HepG2 (cell line): Measurements from ENCODE around the gene TRPM5. TPM values are rescaled to one million over a fixed set of nuclear protein-coding genes. Genes with fewer than 3 reads are reported as not detected.

Experiments used
- ADNP ChIP-seq: sonication (generic); formaldehyde crosslinking; IDR thresholded peaks from 2 replicates; pipeline ENCODE4 v1.4.0; 2020; ENCODE audit warnings: missing genetic modification reagents
- BRD4 ChIP-seq: sonication (generic); formaldehyde crosslinking; IDR thresholded peaks from 2 replicates; pipeline ENCODE4 v1.4.0; 2020; ENCODE audit warnings: missing genetic modification reagents
- CCDC6 ChIP-seq: sonication (generic); formaldehyde crosslinking; IDR thresholded peaks from 2 replicates; pipeline ENCODE4 v1.8.1; 2022; ENCODE audit warnings: mild to moderate bottlenecking, missing genetic modification reagents, moderate library complexity
- GPN1 ChIP-seq: sonication (generic); formaldehyde crosslinking; IDR thresholded peaks from 2 replicates; pipeline ENCODE4 v1.5.1; 2020; ENCODE audit warnings: missing genetic modification reagents, borderline replicate concordance
- HNRNPL ChIP-seq: fragments of 200-400 bp; formaldehyde crosslinking; IDR thresholded peaks from 2 replicates; pipeline ENCODE4 v1.6.1; 2017; ENCODE audit warnings: mild to moderate bottlenecking, low read depth, low read length
- HOXA7 ChIP-seq: sonication (generic); formaldehyde crosslinking; IDR thresholded peaks from 2 replicates; pipeline ENCODE4 v1.8.1; 2022; ENCODE audit warnings: mild to moderate bottlenecking, missing genetic modification reagents, moderate library complexity
- MAFK ChIP-seq, 2 experiments: IDR thresholded peaks in 1 of 2; conservative IDR thresholded peaks in 1 of 2; 2 replicates each; pipeline ENCODE4 v1.6.1; 2011; ENCODE audit warnings: improper control_type of control experiment in 2 of 2, low read length in 2 of 2
- MAZ ChIP-seq, 2 experiments: sonication (generic) in 1 of 2; formaldehyde crosslinking in 1 of 2; IDR thresholded peaks; 2 replicates each; pipeline versions ENCODE4 v1.5.0 to v1.6.1; 2012 to 2020; ENCODE audit warnings: low read depth in 2 of 2, mild to moderate bottlenecking in 2 of 2, borderline replicate concordance in 1 of 2, improper control_type of control experiment in 1 of 2, low read length in 1 of 2, missing genetic modification reagents in 1 of 2, moderate library complexity in 1 of 2
- MBNL3 ChIP-seq: fragments of 250-450 bp; sonication (Bioruptor Pico); conservative IDR thresholded peaks from 2 replicates; pipeline ENCODE4 v1.8.0; 2022; ENCODE audit warnings: mild to moderate bottlenecking, inconsistent platforms
- SIN3A ChIP-seq: IDR thresholded peaks from 2 replicates; pipeline ENCODE4 v1.6.1; 2011; ENCODE audit warnings: low read depth, mild to moderate bottlenecking, control low read depth, low read length, borderline replicate concordance
- ZFYVE20 ChIP-seq: sonication (generic); formaldehyde crosslinking; IDR thresholded peaks from 2 replicates; pipeline ENCODE4 v1.8.0; 2023; ENCODE audit warnings: low read depth, mild to moderate bottlenecking, moderate library complexity, missing genetic modification reagents, borderline replicate concordance
- ZNF382 ChIP-seq: sonication (generic); formaldehyde crosslinking; IDR thresholded peaks from 2 replicates; pipeline ENCODE4 v1.5.0; 2020; ENCODE audit warnings: missing genetic modification reagents, mild to moderate bottlenecking, borderline replicate concordance
- ZNF496 ChIP-seq: sonication (generic); formaldehyde crosslinking; IDR thresholded peaks from 2 replicates; pipeline ENCODE4 v1.8.1; 2023; ENCODE audit warnings: mild to moderate bottlenecking, moderate library complexity, missing genetic modification reagents; ENCODE audit not compliant: insufficient replicate concordance
- ZNF589 ChIP-seq: sonication (generic); formaldehyde crosslinking; conservative IDR thresholded peaks from 2 replicates; pipeline ENCODE4 v1.8.0; 2022; ENCODE audit warnings: mild to moderate bottlenecking, moderate library complexity, missing genetic modification reagents
- polyA plus RNA-seq, 8 experiments: library from polyadenylated mRNA; depleted of rRNA in 3 of 8; stranded (reverse) in 7 of 8; unstranded in 1 of 8; fragments of >200 nt; fragmentation: Illumina TruSeq in 4 of 8; extraction: Trizol in 4 of 8; gene quantifications; 2 replicates each; pipeline versions ENCODE4 v1.2.1 to v1.2.3, GENCODE V29; 2011 to 2016; ENCODE audit warnings: low read depth in 4 of 8, missing spikeins in 1 of 8, mixed read lengths in 1 of 8; ENCODE audit not compliant: insufficient read depth in 1 of 8
- total RNA-seq, 5 experiments: library from RNA; depleted of rRNA; stranded (reverse); fragments of >200 nt; fragmentation: Illumina TruSeq; extraction: Trizol; gene quantifications; 2 replicates each; pipeline ENCODE4 v1.2.3, GENCODE V29; 2016; ENCODE audit warnings: low read depth in 1 of 5
- TF ChIP-seq, protein P1 (sequence below): sonication (generic); formaldehyde crosslinking; IDR thresholded peaks from 2 replicates; pipeline ENCODE4 v1.4.0; 2020; ENCODE audit warnings: missing genetic modification reagents, borderline replicate concordance
- TF ChIP-seq, protein P2 (sequence below): sonication (generic); formaldehyde crosslinking; IDR thresholded peaks from 2 replicates; pipeline ENCODE4 v1.8.1; 2023; ENCODE audit warnings: mild to moderate bottlenecking, missing genetic modification reagents
- TF ChIP-seq, protein P3 (sequence below): sonication (generic); formaldehyde crosslinking; IDR thresholded peaks from 2 replicates; pipeline ENCODE4 v1.8.1; 2023; ENCODE audit warnings: missing genetic modification reagents, inconsistent platforms, borderline replicate concordance
- TF ChIP-seq, protein P4 (sequence below): sonication (generic); IDR thresholded peaks from 2 replicates; pipeline ENCODE4 v1.6.1; 2016; ENCODE audit warnings: low read depth, borderline replicate concordance
- TF ChIP-seq, protein P5 (sequence below): IDR thresholded peaks from 2 replicates; pipeline ENCODE4 v1.6.1; 2016; ENCODE audit warnings: missing genetic modification reagents, missing compliant biosample characterization
- TF ChIP-seq, protein P6 (sequence below): sonication (generic); formaldehyde crosslinking; IDR thresholded peaks from 2 replicates; pipeline ENCODE4 v1.8.0; 2022; ENCODE audit warnings: missing genetic modification reagents, low read depth, mild to moderate bottlenecking, borderline replicate concordance
- TF ChIP-seq, protein P7 (sequence below): sonication (generic); formaldehyde crosslinking; IDR thresholded peaks from 2 replicates; pipeline ENCODE4 v1.4.0; 2020; ENCODE audit warnings: missing genetic modification reagents

Gene TRPM5
- total and polyA plus RNA-seq, 2 of the 13 experiments (the other 11 are each of a cell fraction or from before 2014, with no cell fraction given): 0.12 TPM; not detected in 1

DNA sequence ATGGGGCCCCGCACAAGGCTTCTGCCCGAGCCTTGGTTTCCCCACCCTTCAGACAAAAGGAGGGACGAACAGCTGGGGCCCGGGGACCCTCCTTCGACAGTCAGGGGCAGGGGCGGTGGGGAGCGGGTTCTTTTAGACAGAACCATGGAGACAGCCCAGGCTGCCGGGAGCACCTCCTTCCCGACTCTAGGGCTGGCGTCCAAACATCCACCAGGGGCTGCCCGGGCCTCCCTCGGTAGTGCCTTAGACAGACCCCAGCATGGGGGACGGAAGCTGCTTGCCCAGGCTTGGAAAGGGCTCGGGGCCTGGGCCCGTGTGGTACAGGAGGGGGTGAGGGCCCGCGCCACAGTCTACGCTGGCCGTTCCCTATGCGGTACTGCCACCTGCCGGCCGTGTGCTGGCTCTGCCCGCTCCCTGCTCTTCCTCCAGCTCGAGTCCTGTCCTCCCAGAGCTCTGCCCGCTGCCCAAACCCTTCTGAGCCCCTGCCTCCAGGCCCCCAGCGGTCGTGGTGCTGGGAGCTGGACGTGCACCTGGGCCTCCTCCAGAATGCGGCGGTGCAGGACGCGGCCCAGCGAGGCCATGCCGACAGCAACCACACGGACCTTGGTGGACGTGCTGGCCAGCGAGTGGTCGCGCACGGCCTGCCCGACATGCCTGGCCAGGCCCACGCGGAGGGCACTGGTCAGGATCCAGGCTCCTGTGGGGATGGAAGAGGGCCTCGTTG, 23.6 kb downstream of the TRPM5 start (continued):
- TF ChIP-seq ZNF496 (no peak), SIN3A (no peak), MAFK (conservative IDR thresholded peaks at IDR 0.05 in 1 of 2, IDR thresholded peaks at IDR 0.05 in 1 of 2; ENCODE audit: low read length in 2 of 2) (no peak), HNRNPL (peak; percentile 73; the same call in 1 of the 2 replicates), ZNF589 (no peak), CCDC6 (CRISPR knock-in tag) (no peak), HOXA7 (no peak), GPN1 (no peak), ADNP (CRISPR knock-in tag) (no peak), ZFYVE20 (CRISPR knock-in tag) (no peak), ZNF382 (CRISPR knock-in tag) (no peak), BRD4 (no peak), MBNL3 (CRISPR knock-in tag) (no peak), MAZ (IDR thresholded peaks at IDR 0.05; ENCODE audit: borderline replicate concordance, low read depth, low read length) (no peak), MAZ (CRISPR knock-in tag; IDR thresholded peaks at IDR 0.05; ENCODE audit: low read depth) (0 out of 2 replicates have a peak, but pooled peaks have one; percentile 15)
- TF ChIP-seq, protein P1, sequence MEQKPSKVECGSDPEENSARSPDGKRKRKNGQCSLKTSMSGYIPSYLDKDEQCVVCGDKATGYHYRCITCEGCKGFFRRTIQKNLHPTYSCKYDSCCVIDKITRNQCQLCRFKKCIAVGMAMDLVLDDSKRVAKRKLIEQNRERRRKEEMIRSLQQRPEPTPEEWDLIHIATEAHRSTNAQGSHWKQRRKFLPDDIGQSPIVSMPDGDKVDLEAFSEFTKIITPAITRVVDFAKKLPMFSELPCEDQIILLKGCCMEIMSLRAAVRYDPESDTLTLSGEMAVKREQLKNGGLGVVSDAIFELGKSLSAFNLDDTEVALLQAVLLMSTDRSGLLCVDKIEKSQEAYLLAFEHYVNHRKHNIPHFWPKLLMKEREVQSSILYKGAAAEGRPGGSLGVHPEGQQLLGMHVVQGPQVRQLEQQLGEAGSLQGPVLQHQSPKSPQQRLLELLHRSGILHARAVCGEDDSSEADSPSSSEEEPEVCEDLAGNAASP (CRISPR knock-in tag): no peak
- TF ChIP-seq, protein P2, sequence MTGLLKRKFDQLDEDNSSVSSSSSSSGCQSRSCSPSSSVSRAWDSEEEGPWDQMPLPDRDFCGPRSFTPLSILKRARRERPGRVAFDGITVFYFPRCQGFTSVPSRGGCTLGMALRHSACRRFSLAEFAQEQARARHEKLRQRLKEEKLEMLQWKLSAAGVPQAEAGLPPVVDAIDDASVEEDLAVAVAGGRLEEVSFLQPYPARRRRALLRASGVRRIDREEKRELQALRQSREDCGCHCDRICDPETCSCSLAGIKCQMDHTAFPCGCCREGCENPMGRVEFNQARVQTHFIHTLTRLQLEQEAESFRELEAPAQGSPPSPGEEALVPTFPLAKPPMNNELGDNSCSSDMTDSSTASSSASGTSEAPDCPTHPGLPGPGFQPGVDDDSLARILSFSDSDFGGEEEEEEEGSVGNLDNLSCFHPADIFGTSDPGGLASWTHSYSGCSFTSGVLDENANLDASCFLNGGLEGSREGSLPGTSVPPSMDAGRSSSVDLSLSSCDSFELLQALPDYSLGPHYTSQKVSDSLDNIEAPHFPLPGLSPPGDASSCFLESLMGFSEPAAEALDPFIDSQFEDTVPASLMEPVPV: no peak
- TF ChIP-seq, protein P3, sequence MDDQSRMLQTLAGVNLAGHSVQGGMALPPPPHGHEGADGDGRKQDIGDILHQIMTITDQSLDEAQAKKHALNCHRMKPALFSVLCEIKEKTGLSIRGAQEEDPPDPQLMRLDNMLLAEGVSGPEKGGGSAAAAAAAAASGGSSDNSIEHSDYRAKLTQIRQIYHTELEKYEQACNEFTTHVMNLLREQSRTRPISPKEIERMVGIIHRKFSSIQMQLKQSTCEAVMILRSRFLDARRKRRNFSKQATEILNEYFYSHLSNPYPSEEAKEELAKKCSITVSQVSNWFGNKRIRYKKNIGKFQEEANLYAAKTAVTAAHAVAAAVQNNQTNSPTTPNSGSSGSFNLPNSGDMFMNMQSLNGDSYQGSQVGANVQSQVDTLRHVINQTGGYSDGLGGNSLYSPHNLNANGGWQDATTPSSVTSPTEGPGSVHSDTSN (CRISPR knock-in tag): no peak
- TF ChIP-seq, protein P4, sequence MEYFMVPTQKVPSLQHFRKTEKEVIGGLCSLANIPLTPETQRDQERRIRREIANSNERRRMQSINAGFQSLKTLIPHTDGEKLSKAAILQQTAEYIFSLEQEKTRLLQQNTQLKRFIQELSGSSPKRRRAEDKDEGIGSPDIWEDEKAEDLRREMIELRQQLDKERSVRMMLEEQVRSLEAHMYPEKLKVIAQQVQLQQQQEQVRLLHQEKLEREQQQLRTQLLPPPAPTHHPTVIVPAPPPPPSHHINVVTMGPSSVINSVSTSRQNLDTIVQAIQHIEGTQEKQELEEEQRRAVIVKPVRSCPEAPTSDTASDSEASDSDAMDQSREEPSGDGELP: no peak
- TF ChIP-seq, protein P5, sequence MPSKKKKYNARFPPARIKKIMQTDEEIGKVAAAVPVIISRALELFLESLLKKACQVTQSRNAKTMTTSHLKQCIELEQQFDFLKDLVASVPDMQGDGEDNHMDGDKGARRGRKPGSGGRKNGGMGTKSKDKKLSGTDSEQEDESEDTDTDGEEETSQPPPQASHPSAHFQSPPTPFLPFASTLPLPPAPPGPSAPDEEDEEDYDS (CRISPR knock-in tag): no peak
- TF ChIP-seq, protein P6, sequence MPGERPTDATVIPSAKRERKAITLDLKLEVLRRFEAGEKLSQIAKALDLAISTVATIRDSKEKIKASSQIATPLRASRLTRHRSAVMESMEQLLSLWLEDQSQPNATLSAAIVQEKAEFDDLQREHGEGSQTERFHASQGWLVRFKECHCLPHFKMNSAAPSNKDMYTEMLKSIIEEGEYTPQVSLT: no peak
- TF ChIP-seq, protein P7, sequence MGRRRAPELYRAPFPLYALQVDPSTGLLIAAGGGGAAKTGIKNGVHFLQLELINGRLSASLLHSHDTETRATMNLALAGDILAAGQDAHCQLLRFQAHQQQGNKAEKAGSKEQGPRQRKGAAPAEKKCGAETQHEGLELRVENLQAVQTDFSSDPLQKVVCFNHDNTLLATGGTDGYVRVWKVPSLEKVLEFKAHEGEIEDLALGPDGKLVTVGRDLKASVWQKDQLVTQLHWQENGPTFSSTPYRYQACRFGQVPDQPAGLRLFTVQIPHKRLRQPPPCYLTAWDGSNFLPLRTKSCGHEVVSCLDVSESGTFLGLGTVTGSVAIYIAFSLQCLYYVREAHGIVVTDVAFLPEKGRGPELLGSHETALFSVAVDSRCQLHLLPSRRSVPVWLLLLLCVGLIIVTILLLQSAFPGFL: no peak
